ENCODE results near the gene RASAL1. TPM values are rescaled to one million over a fixed set of nuclear protein-coding genes. Genes with fewer than 3 reads are reported as not detected.
"Not testable (repeated sequence)": the region's sequence is repeated elsewhere in the genome, so short reads cannot be mapped to it uniquely, and the experiment has no call there.

Gene RASAL1
- total and polyA plus RNA-seq, 11 donors, result not detected

DNA sequence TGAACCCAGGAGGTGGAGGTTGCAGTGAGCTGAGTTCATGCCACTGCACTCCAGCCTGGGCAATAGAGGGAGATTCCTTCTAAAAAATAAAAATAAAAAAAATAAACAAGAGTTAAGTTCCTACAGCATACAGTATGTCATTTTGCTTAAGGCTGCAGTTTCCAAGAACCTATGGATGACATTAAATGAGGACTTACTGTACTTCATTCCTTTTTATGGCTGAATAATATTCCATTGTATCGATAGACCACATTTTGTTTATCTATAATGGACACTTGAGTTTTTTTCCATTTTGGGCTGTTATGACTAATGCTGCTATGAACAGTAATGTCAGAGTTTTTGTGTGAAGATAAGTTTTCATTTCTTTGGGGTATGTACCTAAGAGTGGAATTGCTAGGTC is 17.4 kb downstream of the RASAL1 start:
- Histone ChIP-seq H3K27ac (no peak overlapping the region), H3K9me3 (peaks cover 0 to 12% (median 0%) of the 10 kb centered on the region in 12 donors), H3K4me3 (no peak overlapping the region), H3K27me3 (peaks cover 0 to 25% (median 5%) of the 10 kb centered on the region in 9 donors), H3K36me3 (no peaks in the 10 kb centered on the region), H3K4me1 (no peaks in the 10 kb centered on the region)
- TF ChIP-seq POLR2A (IDR thresholded peaks at IDR 0.05), result no peak
- TF ChIP-seq, protein P1, sequence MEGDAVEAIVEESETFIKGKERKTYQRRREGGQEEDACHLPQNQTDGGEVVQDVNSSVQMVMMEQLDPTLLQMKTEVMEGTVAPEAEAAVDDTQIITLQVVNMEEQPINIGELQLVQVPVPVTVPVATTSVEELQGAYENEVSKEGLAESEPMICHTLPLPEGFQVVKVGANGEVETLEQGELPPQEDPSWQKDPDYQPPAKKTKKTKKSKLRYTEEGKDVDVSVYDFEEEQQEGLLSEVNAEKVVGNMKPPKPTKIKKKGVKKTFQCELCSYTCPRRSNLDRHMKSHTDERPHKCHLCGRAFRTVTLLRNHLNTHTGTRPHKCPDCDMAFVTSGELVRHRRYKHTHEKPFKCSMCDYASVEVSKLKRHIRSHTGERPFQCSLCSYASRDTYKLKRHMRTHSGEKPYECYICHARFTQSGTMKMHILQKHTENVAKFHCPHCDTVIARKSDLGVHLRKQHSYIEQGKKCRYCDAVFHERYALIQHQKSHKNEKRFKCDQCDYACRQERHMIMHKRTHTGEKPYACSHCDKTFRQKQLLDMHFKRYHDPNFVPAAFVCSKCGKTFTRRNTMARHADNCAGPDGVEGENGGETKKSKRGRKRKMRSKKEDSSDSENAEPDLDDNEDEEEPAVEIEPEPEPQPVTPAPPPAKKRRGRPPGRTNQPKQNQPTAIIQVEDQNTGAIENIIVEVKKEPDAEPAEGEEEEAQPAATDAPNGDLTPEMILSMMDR (IDR thresholded peaks at IDR 0.05), result no peak
- DNase-seq, result no peak
- 93 to 99% (median 97%) methylated on average over 1 of the region's 1 CpG for WGBS, 4 donors
- no peak for ATAC-seq
- intact Hi-C loops (cut with DNase I), result no loop called here

DNA sequence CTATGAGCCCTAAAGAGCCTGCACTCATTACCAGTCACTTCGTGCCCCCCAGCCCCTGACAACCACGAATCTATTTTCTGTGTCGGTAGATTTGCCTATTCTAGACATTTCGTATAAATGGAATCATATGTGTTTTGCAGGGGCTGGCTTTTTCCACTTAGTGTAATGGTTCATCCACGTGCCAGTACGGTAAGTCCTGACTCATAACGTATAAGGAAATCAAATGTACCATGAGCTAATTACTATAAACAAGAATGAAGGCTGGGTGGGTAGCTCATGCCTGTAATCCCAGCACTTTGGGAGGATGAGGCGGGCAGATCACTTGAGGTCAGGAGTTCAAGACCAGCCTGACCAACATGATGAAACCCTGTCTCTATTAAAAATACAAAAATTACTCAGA is 17.9 kb downstream of the RASAL1 start:
- H3K4me3 ChIP-seq; H3K27ac ChIP-seq; H3K4me1 ChIP-seq; H3K9me3 ChIP-seq; H3K36me3 ChIP-seq; ATAC-seq; intact Hi-C loops (cut with DNase I); DNase-seq: not testable (repeated sequence)
- H3K27me3 ChIP-seq, result peaks cover 0 to 30% (median 5%) of the 10 kb centered on the region in 9 donors
- WGBS, 4 donors, result 67 to 78% (median 75%) methylated on average over 8 of the region's 8 CpGs

DNA sequence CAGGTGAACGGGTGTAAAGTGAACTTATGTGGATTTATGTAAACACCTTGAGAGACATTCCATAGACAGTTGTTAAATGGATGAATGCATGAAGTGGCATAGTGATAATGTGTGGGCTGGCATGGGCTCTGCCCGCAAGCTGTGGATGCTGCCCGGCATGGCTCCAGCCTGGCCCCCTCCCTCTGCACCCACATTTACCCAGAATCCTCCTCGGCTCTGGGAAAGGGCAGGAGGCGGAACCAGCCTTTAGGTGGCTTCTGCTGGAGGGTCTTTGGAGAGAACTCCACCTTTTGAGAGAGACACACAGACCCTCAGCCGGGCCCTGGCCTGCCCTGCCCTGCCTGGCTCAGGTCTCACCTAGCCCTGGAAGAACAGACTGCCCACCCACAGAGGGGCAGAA is 18.7 kb downstream of the RASAL1 start:
- 60 to 76% (median 67%) methylated on average over 6 of the region's 6 CpGs for WGBS, 4 donors
- Histone ChIP-seq H3K27ac (no peak overlapping the region), H3K36me3 (no peaks in the 10 kb centered on the region), H3K27me3 (peaks cover 0 to 36% (median 7%) of the 10 kb centered on the region in 9 donors), H3K4me3 (no peak overlapping the region), H3K4me1 (no peaks in the 10 kb centered on the region), H3K9me3 (no peaks in the 10 kb centered on the region)
- TF ChIP-seq, protein P1 (IDR thresholded peaks at IDR 0.05), result no peak
- no peak for TF ChIP-seq POLR2A (IDR thresholded peaks at IDR 0.05)
- intact Hi-C loops (cut with DNase I), result no loop called here
- ATAC-seq, result no peak
- no peak for DNase-seq

DNA sequence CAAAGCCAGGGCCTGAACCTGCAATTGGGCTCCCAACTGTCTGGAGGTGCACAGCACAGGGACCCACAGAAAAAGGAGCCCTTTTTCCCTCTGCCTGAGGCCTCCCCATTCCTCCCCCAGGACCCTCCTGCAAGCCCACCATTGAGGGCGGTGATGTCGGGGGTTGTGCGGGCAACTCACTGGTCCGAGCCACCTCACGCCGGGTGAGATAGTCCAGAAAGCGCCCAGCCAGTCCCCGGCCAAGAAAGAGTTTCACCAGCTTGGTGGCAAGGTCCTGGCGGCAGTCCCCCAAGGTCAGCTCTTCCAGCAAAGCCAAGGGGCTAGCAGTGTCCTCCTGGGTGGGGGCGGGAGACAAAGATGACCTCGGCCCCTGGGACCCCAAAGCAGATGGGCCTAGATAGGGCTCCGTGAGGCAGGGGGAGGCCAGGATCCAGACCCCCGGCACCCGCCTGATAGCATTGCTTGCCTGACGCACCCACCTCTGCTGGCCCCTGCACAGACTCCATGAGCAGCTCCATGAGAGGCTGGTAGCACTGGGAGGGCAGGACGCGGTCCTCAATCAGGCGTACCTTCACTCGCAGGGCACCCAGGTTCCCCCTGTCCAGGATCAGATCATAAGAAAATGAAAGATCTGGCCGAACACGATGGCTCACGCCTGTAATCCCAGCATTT is 20.0 kb downstream of the RASAL1 start:
- ATAC-seq (no peak), DNase-seq (no peak)
- Histone ChIP-seq H3K9me3 (no peaks in the 10 kb centered on the region), H3K27me3 (peaks cover 0 to 42% (median 8%) of the 10 kb centered on the region in 9 donors), H3K27ac (no peak overlapping the region), H3K4me1 (no peaks in the 10 kb centered on the region), H3K36me3 (no peaks in the 10 kb centered on the region), H3K4me3 (no peak overlapping the region)
- WGBS, 4 donors, result 78 to 85% (median 81%) methylated on average over 18 to 22 of the region's 22 CpGs
- intact Hi-C loops (cut with DNase I), result no loop called here
- TF ChIP-seq, protein P1 (IDR thresholded peaks at IDR 0.05), result no peak
- no peak for TF ChIP-seq POLR2A (IDR thresholded peaks at IDR 0.05)

All from heart left ventricle (tissue), 16 donors.